IMR-90 (cell line): ENCODE measurements around the gene FIS1.

Experiments
- CTCF ChIP-seq: conservative IDR thresholded peaks from 2 replicates; pipeline ENCODE4 v1.5.1; 2012; ENCODE audit warnings: mild to moderate bottlenecking, low read depth, low read length, improper control_type of control experiment
- POLR2A ChIP-seq: IDR thresholded peaks from 2 replicates; pipeline ENCODE4 v1.6.1; 2012; ENCODE audit warnings: mild to moderate bottlenecking, low read depth, low read length
- SMC3 ChIP-seq: fragments of 150-350 bp; IDR thresholded peaks from 2 replicates; pipeline ENCODE4 v1.6.1; 2016; ENCODE audit warnings: low read depth, mild to moderate bottlenecking, antibody characterized with exemption, low read length, moderate library complexity

- TF ChIP-seq POLR2A (no peak), SMC3 (no peak), CTCF (no peak)
Observed at GRCh38 chr7:101241015-101241363, 3.9 kb downstream of the FIS1 start.
